ENCODE measurements around the gene TXNDC12.

The TXNDC12 gene

GRCh38 chr1:52059888-52060287 is 4.9 kb upstream of the TXNDC12 start:
- H3K36me3 ChIP-seq (ENCODE audit: control insufficient read depth in 2 of 2, insufficient read depth in 1 of 2, low read length in 2 of 2) = peaks cover 21 to 51% of the 10 kb centered on the region in 2 experiments
- CTCF ChIA-PET = interaction anchor here (0.6 to 1.1 kb wide), 3 partner anchors 10 to 13 kb away, joined by 3 to 8 read pairs (median 5); no protein-coding TSS in a partner anchor

GRCh38 chr1:52059321-52059720 is 4.3 kb upstream of the TXNDC12 start:
- peaks cover 7% of the 10 kb centered on the region; the same call in 1 of the 2 replicates for H3K4me1 ChIP-seq (ENCODE audit: control insufficient read depth, insufficient read depth, low read length)
- H3K4me3 ChIP-seq (ENCODE audit: low read depth, low read length) = no peak overlapping the region
- TF ChIP-seq ZNF394 (tag by site-specific recombination; IDR thresholded peaks at IDR 0.05; ENCODE audit: borderline replicate concordance) (no peak), ZNF558 (tag by site-specific recombination; IDR thresholded peaks at IDR 0.05) (no peak), ZNF10 (tag by site-specific recombination; IDR thresholded peaks at IDR 0.05) (no peak), ZNF362 (tag by site-specific recombination; IDR thresholded peaks at IDR 0.05) (0 out of 2 replicates have a peak, but pooled peaks have one; percentile 42), ZNF654 (tag by site-specific recombination; IDR thresholded peaks at IDR 0.05; ENCODE audit: low read depth) (no peak), ZNF214 (tag by site-specific recombination; IDR thresholded peaks at IDR 0.05; ENCODE audit: borderline replicate concordance) (no peak), TRIM28 (IDR thresholded peaks at IDR 0.05; ENCODE audit: borderline replicate concordance, low read length) (no peak), ZIC2 (tag by site-specific recombination; IDR thresholded peaks at IDR 0.05) (no peak)
- POLR2A ChIA-PET = no interaction called here
- no peaks in the 10 kb centered on the region for H3K9me3 ChIP-seq (ENCODE audit: control insufficient read depth, insufficient read depth, low read depth, low read length)
- peaks cover 20 to 45% of the 10 kb centered on the region in 2 experiments for H3K36me3 ChIP-seq (ENCODE audit: control insufficient read depth in 2 of 2, insufficient read depth in 1 of 2, low read length in 2 of 2)
- no peak overlapping the region for H3K27ac ChIP-seq (ENCODE audit: extremely low read depth, low read depth, low read length)
- CTCF ChIA-PET = interaction anchor here (0.7 to 0.9 kb wide), 2 partner anchors 14 to 181 kb away, joined by 3 to 4 read pairs; partner anchors contain the start of gene NRDC

More at GRCh38 chr1:52059888-52060287, 4.9 kb upstream of the TXNDC12 start:
- TF ChIP-seq HOXC10 (CRISPR knock-in tag; IDR thresholded peaks at IDR 0.05) (no peak), ZNF664 (tag by site-specific recombination; IDR thresholded peaks at IDR 0.05) (0 out of 2 replicates have a peak, but pooled peaks have one; percentile 19)
- POLR2A ChIA-PET = no interaction called here
- Histone ChIP-seq H3K9me3 (ENCODE audit: control insufficient read depth, insufficient read depth, low read depth, low read length) (no peaks in the 10 kb centered on the region), H3K4me3 (ENCODE audit: low read depth, low read length) (no peak overlapping the region), H3K4me1 (ENCODE audit: control insufficient read depth, insufficient read depth, low read length) (peaks cover 7% of the 10 kb centered on the region; the same call in 1 of the 2 replicates), H3K27ac (ENCODE audit: extremely low read depth, low read depth, low read length) (no peak overlapping the region)

- Histone ChIP-seq H3K27ac (ENCODE audit: extremely low read depth, low read depth, low read length) (no peak overlapping the region), H3K4me1 (ENCODE audit: control insufficient read depth, insufficient read depth, low read length) (peaks cover 11% of the 10 kb centered on the region; the same call in 1 of the 2 replicates), H3K36me3 (ENCODE audit: control insufficient read depth in 2 of 2, insufficient read depth in 1 of 2, low read length in 2 of 2) (peaks cover 16 to 32% of the 10 kb centered on the region in 2 experiments), H3K4me3 (ENCODE audit: low read depth, low read length) (peak overlapping the region; percentile 91; the same call in 1 of the 2 replicates), H3K9me3 (ENCODE audit: control insufficient read depth, insufficient read depth, low read depth, low read length) (no peaks in the 10 kb centered on the region)
- no peak for TF ChIP-seq ZNF202 (tag by site-specific recombination; IDR thresholded peaks at IDR 0.05; ENCODE audit: borderline replicate concordance)
- TF ChIP-seq ZNF707 (tag by site-specific recombination; IDR thresholded peaks at IDR 0.05) = no peak
- TF ChIP-seq ZNF629 (tag by site-specific recombination; IDR thresholded peaks at IDR 0.05) = no peak
- no peak for TF ChIP-seq ZNF792 (tag by site-specific recombination; IDR thresholded peaks at IDR 0.05)
- POLR2A ChIA-PET = interaction anchor here (0.5 to 0.8 kb wide), 2 partner anchors 12 to 26 kb away, joined by 3 read pairs; no protein-coding TSS in a partner anchor
- CTCF ChIA-PET = no interaction called here
Observed at GRCh38 chr1:52057876-52058415, 3.0 kb upstream of the TXNDC12 start.

DNA sequence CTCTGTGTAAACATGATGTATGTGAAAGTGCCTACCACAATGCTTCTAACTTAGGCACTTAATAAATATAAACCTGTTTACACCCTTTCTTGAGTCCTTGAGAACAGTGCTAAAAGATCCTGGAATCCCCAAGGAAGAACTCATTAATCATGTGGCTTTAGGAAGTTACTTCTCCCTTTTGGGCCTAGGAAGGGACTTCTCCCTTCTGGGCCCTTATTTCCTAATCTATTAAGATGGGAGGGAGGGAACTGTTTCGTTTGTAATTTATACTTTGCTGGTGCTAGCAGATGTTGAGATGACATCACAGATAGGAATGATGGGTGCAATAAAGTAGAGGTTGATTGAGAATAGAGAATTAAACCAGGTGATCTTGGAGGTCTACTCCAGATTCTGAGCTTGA is 2.3 kb upstream of the TXNDC12 start:
- peaks cover 14 to 31% of the 10 kb centered on the region in 2 experiments for H3K36me3 ChIP-seq (ENCODE audit: control insufficient read depth in 2 of 2, insufficient read depth in 1 of 2, low read length in 2 of 2)
- H3K9me3 ChIP-seq (ENCODE audit: control insufficient read depth, insufficient read depth, low read depth, low read length) = no peaks in the 10 kb centered on the region
- no peak overlapping the region for H3K27ac ChIP-seq (ENCODE audit: extremely low read depth, low read depth, low read length)
- H3K4me3 ChIP-seq (ENCODE audit: low read depth, low read length) = peak overlapping the region; percentile 91
- ChIA-PET CTCF (no interaction called here), POLR2A (interaction anchor here (0.5 to 0.8 kb wide), 3 partner anchors 13 to 44 kb away, joined by 3 to 10 read pairs (median 4); no protein-coding TSS in a partner anchor)
- H3K4me1 ChIP-seq (ENCODE audit: control insufficient read depth, insufficient read depth, low read length) = peaks cover 11% of the 10 kb centered on the region; the same call in 1 of the 2 replicates
- TF ChIP-seq SP2 (tag by site-specific recombination; IDR thresholded peaks at IDR 0.05) (peak; percentile 37; the same call in 1 of the 2 replicates), KLF17 (tag by site-specific recombination; IDR thresholded peaks at IDR 0.05) (no peak), ZNF624 (tag by site-specific recombination; IDR thresholded peaks at IDR 0.05) (no peak), ZNF521 (tag by site-specific recombination; IDR thresholded peaks at IDR 0.05) (no peak), IKZF3 (tag by site-specific recombination; IDR thresholded peaks at IDR 0.05) (peak; percentile 33; the same call in 1 of the 2 replicates), PRDM1 (tag by site-specific recombination; IDR thresholded peaks at IDR 0.05) (no peak), SP7 (tag by site-specific recombination; IDR thresholded peaks at IDR 0.05) (peak; percentile 59), ZNF629 (tag by site-specific recombination; IDR thresholded peaks at IDR 0.05) (peak; percentile 56; the same call in 1 of the 2 replicates)
- TF ChIP-seq, protein P1, sequence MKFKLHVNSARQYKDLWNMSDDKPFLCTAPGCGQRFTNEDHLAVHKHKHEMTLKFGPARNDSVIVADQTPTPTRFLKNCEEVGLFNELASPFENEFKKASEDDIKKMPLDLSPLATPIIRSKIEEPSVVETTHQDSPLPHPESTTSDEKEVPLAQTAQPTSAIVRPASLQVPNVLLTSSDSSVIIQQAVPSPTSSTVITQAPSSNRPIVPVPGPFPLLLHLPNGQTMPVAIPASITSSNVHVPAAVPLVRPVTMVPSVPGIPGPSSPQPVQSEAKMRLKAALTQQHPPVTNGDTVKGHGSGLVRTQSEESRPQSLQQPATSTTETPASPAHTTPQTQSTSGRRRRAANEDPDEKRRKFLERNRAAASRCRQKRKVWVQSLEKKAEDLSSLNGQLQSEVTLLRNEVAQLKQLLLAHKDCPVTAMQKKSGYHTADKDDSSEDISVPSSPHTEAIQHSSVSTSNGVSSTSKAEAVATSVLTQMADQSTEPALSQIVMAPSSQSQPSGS (tag by site-specific recombination; IDR thresholded peaks at IDR 0.05; ENCODE audit: low read depth) = peak; percentile 79
